ENCODE data around the gene C19orf67.

DNA sequence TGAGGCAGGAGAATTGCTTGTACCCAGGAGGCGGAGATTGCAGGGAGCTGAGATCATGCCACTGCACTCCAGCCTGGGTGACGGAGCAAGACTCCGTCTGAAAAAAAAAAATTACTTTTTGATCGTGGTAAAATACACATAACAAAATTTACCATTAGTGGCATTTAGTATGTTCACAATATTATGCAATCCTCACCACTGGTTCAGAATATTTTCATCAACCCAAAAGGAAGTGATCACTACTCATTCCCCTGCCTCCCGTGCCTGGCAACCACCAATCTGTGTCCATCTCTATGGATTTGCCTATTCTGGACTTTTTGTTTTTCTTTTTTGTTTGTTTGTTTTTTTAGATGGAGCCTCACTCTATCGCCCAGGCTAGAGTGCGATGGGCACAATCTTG lies 22.5 kb downstream of the C19orf67 start:
- TF ChIP-seq, protein P1, sequence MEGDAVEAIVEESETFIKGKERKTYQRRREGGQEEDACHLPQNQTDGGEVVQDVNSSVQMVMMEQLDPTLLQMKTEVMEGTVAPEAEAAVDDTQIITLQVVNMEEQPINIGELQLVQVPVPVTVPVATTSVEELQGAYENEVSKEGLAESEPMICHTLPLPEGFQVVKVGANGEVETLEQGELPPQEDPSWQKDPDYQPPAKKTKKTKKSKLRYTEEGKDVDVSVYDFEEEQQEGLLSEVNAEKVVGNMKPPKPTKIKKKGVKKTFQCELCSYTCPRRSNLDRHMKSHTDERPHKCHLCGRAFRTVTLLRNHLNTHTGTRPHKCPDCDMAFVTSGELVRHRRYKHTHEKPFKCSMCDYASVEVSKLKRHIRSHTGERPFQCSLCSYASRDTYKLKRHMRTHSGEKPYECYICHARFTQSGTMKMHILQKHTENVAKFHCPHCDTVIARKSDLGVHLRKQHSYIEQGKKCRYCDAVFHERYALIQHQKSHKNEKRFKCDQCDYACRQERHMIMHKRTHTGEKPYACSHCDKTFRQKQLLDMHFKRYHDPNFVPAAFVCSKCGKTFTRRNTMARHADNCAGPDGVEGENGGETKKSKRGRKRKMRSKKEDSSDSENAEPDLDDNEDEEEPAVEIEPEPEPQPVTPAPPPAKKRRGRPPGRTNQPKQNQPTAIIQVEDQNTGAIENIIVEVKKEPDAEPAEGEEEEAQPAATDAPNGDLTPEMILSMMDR (IDR thresholded peaks at IDR 0.05): no peak
- no peak for TF ChIP-seq POLR2A (IDR thresholded peaks at IDR 0.05)

Data from body of pancreas (tissue), 4 donors.